GM12878 (cell line): ENCODE measurements around the gene PROX2. TPM values are rescaled to one million over a fixed set of nuclear protein-coding genes. Genes with fewer than 3 reads are reported as not detected.

Experiments used
- E4F1 ChIP-seq: fragments of 450-650 bp; IDR thresholded peaks from 2 replicates; pipeline ENCODE4 v1.6.1; 2018; ENCODE audit warnings: borderline replicate concordance, mild to moderate bottlenecking; ENCODE audit not compliant: partially characterized antibody
- FOS ChIP-seq: IDR thresholded peaks from 3 replicates; pipeline ENCODE4 v1.6.1; 2011; ENCODE audit warnings: borderline replicate concordance; ENCODE audit not compliant: insufficient read length; ENCODE audit errors: extremely low read depth
- FOXK2 ChIP-seq: fragments of 450-650 bp; IDR thresholded peaks from 2 replicates; pipeline ENCODE4 v1.6.1; 2017; ENCODE audit warnings: mild to moderate bottlenecking, moderate library complexity
- HDAC2 ChIP-seq: fragments of 200-600 bp; sonication (generic); IDR thresholded peaks from 2 replicates; pipeline ENCODE4 v1.6.1; 2017
- MTA3 ChIP-seq: IDR thresholded peaks from 2 replicates; pipeline ENCODE4 v1.6.1; 2012; ENCODE audit warnings: low read length, inconsistent platforms, borderline replicate concordance
- NR2C1 ChIP-seq: fragments of 450-650 bp; IDR thresholded peaks from 2 replicates; pipeline ENCODE4 v1.6.1; 2017; ENCODE audit warnings: antibody characterized with exemption, mild to moderate bottlenecking, moderate library complexity
- PRDM15 ChIP-seq: fragments of 450-650 bp; formaldehyde crosslinking; IDR thresholded peaks from 2 replicates; pipeline ENCODE4 v1.4.0; 2020; ENCODE audit warnings: mild to moderate bottlenecking, moderate library complexity
- SMARCA5 ChIP-seq: fragments of 450-650 bp; IDR thresholded peaks from 2 replicates; pipeline ENCODE4 v1.6.1; 2017; ENCODE audit warnings: mild to moderate bottlenecking
- SREBF1 ChIP-seq: IDR thresholded peaks from 2 replicates; pipeline ENCODE4 v1.6.1; 2012; ENCODE audit warnings: mild to moderate bottlenecking, low read length
- TCF7 ChIP-seq: IDR thresholded peaks from 2 replicates; pipeline ENCODE4 v1.6.1; 2014; ENCODE audit warnings: antibody characterized with exemption, borderline replicate concordance
- USF1 ChIP-seq: IDR thresholded peaks from 2 replicates; pipeline ENCODE4 v1.6.1; 2011; ENCODE audit warnings: borderline replicate concordance, low read depth, mild to moderate bottlenecking, moderate library complexity, mixed read lengths, low read length; ENCODE audit not compliant: insufficient read depth; ENCODE audit errors: extremely low read length
- YY1 ChIP-seq: IDR thresholded peaks from 2 replicates; pipeline ENCODE4 v1.6.1; 2011; ENCODE audit warnings: low read depth, mild to moderate bottlenecking, low read length
- ZBTB40 ChIP-seq: fragments of 450-650 bp; IDR thresholded peaks from 2 replicates; pipeline ENCODE4 v1.6.1; 2016; ENCODE audit warnings: mild to moderate bottlenecking, moderate library complexity, borderline replicate concordance
- ZNF687 ChIP-seq: fragments of 450-650 bp; IDR thresholded peaks from 2 replicates; pipeline ENCODE4 v1.6.1; 2017; ENCODE audit warnings: mild to moderate bottlenecking, moderate library complexity
- polyA plus RNA-seq, 11 experiments: library from polyadenylated mRNA; depleted of rRNA in 4 of 11; unstranded in 6 of 11; stranded (reverse) in 5 of 11; fragments of >200 nt; fragmentation: Nextera tagmentation in 4 of 11; fragmentation: Illumina TruSeq in 1 of 11; extraction: Ambion mirVana in 4 of 11; extraction: Trizol in 1 of 11; gene quantifications; 1 replicate in 1 of 11; 2 replicates in 10 of 11; pipeline versions ENCODE4 v1.2.1 to v1.2.3, GENCODE V29; 2011 to 2016; ENCODE audit warnings: inconsistent platforms in 2 of 11, missing spikeins in 2 of 11, low read depth in 1 of 11
- total RNA-seq, 4 experiments: library from RNA; depleted of rRNA in 3 of 4; stranded (reverse); fragments of >200 nt in 3 of 4; fragmentation: Illumina TruSeq in 1 of 4; extraction: Trizol in 1 of 4; gene quantifications; 2 replicates each; pipeline versions ENCODE4 v1.2.1 to v1.2.3, GENCODE V29; 2013 to 2021

PROX2 gene
- total and polyA plus RNA-seq, 10 of the 15 experiments (the other 5 are each of a cell fraction or from before 2014, with no cell fraction given): 0.04 to 0.42 (median 0.19) TPM

- no peak for TF ChIP-seq USF1
- TF ChIP-seq FOS: no peak
- peak; percentile 98 for TF ChIP-seq FOXK2
- peak; percentile 98 for TF ChIP-seq SREBF1
- TF ChIP-seq PRDM15 (CRISPR knock-in tag): no peak
- peak; percentile 73; the same call in 1 of the 2 replicates for TF ChIP-seq ZNF687
- TF ChIP-seq YY1: peak; percentile 70
- peak; percentile 62 for TF ChIP-seq NR2C1
- TF ChIP-seq MTA3: no peak
- peak; percentile 78 for TF ChIP-seq E4F1
- TF ChIP-seq ZBTB40: peak; percentile 94
- TF ChIP-seq HDAC2: no peak
- TF ChIP-seq TCF7: no peak
- peak; percentile 72; the same call in 1 of the 2 replicates for TF ChIP-seq SMARCA5
These were observed 5.6 kb upstream of the PROX2 start, which contains the start of gene DLST (continued) for GRCh38 chr14:74881431-74882102.
